GM19463 (cell line): Measurements from ENCODE around the gene CWF19L2.
"Not testable (repeated sequence)": the region's sequence is repeated elsewhere in the genome, so short reads cannot be mapped to it uniquely, and the experiment has no call there.

Experiments used
- ATAC-seq: cut with Tn5 transposase; IDR thresholded peaks from one replicate; pipeline ENCODE4 v1.9.1; 2021; ENCODE audit warnings: mild to moderate bottlenecking, moderate library complexity; ENCODE audit not compliant: unreplicated experiment

Gene CWF19L2

DNA sequence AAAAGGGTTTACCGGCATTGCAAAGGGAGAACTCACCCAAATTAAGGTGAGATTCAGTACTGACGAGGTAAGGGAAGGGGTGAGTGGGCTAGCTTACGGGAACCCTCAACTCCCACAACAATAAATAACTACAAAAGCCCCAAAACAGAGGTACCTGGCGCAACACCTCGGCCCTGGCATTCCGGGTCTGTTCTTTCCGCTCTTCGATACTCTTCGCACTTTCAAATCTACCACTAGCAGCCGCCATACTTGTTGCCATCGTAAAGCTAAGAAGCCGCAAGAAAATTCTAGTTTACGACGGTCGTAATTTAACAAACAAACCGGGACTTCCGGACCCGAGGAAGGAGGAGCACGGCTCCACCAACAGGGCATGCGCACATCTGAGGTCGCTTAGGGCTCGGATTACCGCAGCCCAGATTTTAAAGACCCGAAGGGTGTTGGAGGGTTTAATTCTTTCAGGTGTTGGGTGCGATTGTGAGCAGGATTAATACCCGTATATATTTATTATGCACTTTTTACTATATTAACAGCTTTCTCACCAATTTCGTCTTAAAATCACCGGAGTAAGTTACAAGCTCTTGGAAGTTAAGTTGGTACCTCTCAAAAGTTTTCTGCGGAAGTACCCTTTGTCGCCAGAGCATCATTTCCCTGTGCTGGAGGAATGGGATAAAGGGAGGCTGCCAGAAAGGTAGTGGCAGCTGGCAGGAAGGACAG lies at the start of gene CWF19L2:
CWF19L2 (minus strand) TSS at position 268 of the 714 bp plus-strand sequence; CDS start at position 259, 9 bp downstream.
- ATAC-seq: peak; percentile 97

DNA sequence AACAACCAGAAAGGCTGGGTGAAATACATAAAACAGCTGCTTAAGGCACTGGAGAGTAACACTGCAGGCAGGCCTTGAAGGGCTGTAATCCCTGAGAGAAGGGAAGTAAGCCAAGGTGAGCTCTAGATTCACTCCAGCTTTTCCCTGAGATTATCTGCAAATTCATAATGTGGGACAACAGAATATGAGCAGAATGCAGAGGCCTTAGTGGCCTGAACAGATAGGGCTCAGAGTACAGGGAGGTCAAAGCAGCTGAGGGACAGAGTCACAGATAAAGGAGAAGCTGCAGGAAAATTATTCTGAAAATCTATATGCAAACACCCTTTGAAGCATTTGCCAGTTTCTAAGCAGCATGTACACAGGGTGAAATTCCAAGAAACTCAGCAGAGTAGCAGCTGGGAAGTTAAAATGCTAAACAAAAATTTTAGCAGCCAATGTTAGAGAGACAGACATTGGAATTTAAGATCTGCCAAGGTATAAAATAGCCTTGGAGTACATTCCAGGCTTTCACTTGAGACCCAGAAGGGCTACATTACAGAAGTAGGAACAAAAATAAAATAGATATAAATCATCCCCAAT lies 48.1 kb upstream of the CWF19L2 start:
- ATAC-seq: no peak

DNA sequence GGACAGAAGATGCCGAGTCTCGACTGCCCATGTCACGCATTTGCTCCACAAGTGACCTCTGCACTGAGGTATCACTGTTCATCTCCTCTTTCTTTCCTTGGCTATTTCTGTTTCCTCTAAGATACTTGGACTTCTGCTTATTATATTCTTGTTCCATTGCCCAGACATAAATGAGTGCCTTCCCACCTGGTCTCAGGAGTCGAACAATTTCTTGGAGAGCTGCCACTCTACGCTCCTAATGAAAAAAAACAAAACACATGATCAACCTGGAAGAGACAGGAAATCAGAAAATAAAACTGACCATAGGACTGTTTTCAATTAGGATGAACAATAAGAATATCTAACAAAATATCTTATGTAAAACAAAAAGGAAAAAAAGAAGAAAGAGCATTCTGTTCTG lies 47.4 kb upstream of the CWF19L2 start:
- ATAC-seq: no peak

DNA sequence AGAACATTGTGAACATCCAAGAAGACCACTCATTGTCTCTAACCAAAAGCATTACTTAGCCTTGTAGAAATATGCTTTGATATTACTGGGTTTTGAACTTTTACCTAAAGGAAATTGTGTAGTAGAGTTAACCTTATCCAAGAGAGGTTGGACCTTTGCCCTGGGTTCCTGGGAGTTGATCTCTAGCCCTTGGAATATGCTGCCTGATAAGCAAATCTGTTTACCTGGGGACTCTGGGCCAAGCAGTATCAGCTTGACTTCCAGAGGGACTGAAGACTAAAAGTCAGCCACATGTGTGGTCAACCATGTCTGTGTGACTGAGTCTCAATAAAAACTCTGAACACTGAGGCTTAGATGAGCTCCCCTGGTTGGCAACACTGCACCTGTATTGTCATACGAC lies 44.1 kb upstream of the CWF19L2 start:
- no peak for ATAC-seq

DNA sequence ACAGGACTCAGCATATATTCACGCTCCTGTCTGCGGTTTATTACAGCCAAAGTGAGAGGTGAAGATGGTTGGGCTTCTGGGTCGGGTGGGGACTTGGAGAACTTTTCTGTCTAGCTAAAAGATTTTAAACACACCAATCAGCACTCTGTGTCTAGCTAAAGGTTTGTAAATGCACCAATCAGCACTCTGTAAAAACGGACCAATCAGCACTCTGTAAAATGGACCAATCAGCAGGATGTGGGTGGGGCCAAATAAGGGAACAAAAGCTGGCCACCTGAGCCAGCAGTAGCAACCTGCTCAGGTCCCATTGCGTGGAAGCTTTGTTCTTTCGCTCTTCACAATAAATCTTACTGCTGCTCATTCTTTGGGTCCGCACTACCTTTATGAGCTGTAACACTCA lies 39.7 kb upstream of the CWF19L2 start:
- ATAC-seq: not testable (repeated sequence)

DNA sequence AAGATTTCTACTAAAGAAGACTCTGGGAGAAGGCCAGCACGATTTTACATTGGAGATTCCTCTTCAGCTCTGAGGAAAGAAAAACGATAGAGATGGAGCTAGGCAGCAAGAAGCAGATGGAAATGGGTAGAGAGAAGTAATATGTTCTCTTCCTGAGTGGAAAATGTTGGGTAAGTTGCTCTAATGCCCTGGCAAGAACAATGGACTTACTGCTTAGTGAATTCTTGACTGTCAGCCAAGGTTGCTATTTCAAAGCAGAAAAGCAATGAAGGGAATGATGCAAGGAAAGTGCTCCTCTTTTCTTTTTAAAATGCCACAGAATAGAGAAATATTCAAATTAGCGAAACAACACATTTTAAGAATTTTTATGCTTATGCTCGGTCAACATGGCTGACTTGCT lies 38.4 kb upstream of the CWF19L2 start:
- no peak for ATAC-seq

DNA sequence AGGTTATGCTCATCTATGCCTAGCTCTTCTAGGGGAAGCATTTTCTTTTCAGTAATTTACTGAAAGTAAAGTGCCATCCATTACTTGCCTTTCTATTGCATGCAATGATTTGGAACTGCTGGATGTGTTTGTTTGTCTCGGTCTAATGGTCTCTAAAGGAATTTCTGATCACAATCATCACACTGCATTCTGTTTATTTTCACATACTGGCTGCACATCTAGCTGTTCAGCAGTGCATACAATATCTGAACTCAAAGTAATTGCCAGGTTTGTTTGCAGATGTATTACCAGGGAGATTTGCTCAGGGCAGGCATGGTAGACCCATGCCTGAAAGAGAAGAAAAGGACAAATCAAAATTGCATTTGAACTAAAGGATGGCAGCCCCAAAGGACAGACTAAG lies 36.4 kb upstream of the CWF19L2 start:
- ATAC-seq: no peak

DNA sequence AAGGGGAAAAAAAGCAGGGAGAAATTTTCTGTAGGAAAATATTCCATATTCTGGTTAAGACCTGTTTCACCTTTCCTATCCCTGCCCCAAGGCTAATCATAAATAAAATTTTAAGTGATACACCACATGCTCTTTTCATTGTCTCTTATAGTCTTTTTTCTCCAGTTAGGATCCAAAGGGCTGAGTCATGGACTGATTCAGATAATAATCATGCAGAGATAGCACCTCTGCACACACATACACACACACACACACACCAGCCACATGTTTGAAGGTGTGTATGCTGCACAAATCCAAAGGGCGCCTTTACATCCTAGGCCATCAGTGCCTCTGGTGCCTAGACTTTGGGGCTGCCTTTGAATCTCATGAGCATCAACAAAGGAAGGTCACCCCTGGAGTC lies 35.5 kb upstream of the CWF19L2 start:
- ATAC-seq: no peak

DNA sequence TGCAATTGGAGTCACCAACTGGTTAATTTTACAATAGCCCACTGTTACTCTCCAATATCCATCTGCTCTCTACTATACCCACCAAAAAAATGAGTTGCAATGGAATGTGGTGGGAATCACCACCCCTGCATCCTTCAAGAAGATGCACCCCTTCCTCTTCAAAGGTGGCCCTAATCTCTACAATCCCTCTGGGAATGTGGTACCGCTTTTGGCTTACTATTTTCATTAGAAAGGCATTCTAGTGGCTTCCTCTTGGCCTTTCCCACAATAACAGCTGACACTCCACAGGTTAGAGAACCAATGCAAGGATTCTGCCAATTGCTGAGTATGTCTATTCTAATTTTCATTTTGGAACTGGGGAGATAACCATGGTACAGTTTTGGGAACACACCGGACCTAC lies 33.2 kb upstream of the CWF19L2 start:
- ATAC-seq: no peak

DNA sequence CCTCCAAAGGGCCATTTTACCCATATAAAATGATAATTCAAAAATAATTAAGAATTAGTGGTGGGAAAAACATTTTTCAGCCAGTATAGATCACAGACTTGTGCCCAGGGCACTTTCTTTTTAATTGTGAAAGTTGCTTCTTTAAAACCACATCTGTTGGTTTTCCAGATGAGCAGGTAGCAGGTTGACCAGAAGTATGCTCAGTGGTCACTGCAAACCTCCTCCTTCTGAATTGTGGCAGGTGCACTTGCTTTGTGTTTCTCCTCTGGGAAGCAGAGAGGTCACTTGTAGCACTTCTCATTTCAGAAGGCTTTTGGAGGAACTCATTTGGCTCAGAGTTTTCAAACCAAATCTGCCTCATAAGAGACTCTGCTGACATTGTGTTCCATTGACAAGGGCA lies 24.6 kb upstream of the CWF19L2 start:
- ATAC-seq: peak; percentile 53

DNA sequence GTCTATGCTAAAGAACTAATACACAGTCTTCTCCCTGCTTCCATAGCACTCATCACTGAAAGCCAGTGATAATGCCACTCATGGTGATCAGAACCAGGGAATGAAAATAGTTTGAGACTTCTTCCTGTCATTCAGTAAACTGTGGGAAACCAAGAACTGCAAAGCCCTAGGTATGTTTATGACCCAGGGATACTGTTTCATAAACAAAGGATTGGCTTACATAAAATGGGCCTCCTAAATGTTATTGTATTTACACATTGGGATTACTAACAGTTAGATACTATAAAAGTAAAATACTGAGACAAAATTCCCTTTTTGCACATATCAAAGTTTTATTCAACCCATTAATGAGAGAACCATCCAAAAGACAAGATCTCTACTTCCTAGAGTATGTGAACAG lies 21.3 kb upstream of the CWF19L2 start:
- ATAC-seq: no peak

DNA sequence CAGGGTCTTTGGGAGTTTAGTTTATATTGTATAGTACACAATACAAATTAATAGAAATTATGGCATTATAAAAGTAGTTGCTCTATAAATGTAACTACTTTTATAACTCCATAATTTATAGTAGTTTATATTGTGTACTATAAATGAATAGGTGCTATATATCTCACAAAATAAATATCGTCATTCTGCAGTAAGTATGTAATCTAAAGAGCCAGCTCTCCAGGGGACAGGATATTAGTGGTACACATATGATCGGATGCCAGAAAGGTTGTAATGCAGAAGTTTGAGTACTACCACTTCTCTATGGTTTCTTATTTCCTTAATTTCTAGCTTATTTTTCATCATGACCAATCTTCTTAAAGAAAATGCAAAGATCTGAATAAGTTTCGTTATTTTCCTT lies 20.2 kb upstream of the CWF19L2 start:
- ATAC-seq: no peak

DNA sequence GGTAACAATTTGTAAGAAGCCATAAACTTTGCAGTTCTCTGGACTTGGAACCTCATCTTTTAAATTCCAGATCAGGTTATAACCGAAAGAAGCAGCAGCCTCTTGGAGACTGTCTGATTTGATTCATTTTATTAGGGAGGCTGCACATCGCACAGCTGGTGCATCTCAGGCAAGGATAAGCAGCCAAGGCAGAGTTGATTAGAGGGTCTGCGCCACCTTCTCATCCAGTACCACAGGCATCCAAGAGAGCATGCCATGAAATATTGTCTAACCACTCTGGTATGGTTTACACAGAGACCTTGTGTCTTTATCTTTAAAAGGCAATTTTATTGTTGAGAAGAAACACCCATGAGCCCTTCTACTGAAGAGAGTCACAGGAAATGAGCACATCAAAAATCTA lies 16.2 kb upstream of the CWF19L2 start:
- ATAC-seq: no peak

DNA sequence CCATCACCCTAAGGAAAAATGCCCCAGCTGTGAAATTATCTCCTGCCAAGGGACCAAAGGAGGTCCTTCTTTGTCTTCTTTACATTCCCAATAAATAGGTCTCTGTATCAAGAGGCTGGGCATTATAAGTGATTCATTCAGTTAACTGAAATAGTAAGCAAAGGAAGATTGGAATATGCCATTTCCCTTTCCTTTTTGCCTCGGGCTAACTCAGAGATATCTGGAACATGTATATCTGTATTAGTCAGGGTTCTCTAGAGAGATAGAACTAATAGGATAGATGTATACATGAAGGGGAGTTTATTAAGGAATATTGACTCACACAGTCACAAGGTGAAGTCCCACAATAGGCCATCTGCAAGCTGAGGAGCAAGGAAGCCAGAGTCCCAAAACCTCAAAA lies 15.3 kb upstream of the CWF19L2 start:
- no peak for ATAC-seq

DNA sequence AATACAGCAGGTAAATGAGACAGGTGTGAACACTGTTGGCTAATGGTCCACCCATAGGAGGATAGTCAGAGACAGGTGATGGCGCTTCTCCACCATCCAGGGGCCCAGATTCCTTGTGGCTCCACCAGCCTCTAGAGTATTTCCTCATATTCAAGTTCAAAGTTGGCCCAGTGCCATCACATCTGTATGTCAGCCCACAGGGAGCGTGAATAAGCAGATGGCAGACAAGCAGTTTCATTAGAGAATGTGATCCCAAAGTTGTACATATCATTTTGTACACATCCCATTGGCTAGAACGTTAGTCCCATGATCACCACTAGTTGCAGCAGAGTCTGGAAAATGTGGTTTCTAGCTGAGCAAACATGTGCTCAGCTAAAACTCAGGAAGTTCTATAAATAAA lies 11.0 kb upstream of the CWF19L2 start:
- ATAC-seq: no peak

DNA sequence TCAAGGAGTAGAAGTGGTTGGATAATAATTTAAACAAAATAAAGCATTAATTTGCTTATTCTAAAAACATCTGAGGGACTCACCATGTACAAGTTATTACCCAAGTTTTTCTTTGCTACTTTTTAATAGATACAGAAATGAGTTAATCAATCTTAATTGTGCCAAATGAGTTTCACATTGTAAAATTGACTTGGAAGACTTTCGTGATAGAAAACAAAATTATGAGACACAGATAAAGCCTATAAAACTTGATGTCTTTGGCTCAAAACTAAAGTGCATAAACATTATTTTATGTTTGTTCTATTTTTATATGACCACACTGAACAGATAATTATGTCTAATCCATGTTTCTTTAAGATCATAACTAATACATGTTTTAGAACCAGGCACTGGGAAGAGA lies 10.1 kb upstream of the CWF19L2 start:
- no peak for ATAC-seq

DNA sequence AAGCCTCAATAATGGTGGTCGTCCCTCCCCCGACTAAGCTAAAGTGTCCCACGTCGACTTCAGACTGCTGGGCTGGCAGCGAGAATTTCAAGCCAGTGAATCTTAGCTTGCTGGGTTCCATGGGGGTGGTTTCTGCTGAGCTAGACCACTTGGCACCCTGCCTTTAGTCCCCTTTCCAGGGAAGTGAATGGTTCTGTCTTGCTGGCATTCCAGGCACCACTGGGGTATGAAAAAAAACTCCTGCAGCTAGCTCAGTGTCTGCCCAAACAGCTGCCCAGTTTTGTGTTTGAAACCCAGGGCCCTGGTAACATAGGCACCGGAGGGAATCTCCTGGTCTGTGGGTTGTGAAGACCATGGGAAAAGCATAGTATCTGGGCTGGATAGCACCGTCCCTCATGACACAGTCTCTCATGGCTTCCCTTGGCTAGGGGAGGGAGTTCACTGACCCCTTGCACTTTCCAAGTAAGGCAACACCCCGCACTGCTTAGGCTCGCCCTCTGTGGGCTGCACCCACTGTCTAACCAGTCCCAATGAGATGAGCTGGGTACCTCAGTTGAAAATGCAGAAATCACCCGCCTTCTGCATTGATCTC lies 8.7 kb upstream of the CWF19L2 start:
- ATAC-seq: not testable (repeated sequence)

DNA sequence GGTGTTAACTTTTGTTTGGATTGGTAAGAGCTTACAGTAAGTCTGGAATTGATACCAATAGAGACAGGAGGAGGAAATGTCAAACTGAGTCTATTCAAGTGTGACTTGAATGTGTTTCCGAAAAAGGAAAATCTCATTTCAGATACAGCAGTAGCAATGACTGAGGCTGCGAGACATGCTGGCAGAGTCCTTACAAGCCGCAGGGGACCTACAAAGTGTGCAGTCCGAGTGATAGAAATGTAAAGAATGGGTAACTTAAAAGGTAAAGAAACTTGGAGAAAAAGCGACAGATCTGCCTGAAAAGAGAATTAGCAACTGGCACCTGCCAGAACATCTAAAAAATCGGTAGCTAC lies 444 bp downstream of the CWF19L2 start:
- ATAC-seq: peak; percentile 34

DNA sequence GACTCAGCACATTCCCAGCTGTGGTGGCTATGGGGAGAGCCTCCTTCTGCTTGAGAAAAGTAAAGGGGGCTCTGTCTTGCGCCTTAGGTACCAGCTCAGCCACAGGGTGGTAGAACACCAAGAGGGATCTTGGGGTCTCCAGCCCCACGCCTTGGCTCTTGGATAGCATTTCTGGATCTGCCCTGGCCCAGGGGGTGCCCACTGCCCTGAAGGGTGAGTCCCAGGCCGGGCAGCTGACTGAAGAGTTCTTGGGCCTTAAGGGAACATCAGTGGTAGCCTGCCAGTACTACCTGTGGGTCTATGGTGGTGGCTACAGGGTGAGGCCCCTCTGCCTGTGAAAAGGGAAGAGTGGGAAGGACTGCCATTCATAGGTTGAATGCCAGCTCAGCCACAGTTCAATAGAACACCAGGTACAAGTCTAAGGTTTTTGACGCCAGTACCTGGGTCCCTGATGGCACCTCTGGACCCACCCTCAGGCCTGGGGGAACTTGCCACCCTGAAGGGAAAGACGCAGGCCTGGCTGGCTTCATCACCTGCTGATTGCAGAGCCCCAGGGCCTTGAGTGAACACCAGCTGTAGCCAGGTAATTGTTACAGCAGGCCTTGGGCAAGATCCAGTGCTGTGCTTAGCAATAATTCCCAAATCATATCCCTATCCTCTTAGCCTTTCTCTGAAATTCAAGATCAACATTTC lies 3.9 kb downstream of the CWF19L2 start:
- no peak for ATAC-seq

DNA sequence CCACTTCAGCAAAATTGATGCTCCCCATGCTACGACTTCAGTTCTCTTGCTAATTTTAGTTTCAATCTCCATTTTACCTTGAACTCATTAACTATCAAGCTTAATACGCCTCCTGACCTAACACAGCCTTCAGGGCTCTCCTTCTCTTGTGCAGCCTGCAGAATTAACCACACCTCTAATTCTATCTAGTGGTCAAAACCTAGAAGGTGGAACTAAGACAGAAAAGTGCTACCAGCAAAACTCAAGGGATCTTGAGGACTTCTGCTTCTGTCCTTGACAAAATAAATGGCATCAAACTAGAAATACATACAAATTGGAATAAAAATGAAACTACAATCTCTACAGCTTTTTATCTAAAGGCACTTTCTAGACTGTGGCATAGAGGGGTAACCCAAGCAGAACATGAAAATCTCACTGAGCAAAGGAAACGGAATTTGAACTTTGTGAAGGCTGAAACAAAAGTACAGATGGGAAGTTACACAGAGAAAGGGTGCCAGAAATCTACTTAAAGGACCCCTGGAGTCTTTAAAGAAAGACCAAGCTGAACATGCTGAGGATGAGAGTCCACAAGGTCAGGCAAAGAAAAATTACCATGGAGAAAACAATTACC lies 10.7 kb downstream of the CWF19L2 start:
- peak; percentile 64 for ATAC-seq

DNA sequence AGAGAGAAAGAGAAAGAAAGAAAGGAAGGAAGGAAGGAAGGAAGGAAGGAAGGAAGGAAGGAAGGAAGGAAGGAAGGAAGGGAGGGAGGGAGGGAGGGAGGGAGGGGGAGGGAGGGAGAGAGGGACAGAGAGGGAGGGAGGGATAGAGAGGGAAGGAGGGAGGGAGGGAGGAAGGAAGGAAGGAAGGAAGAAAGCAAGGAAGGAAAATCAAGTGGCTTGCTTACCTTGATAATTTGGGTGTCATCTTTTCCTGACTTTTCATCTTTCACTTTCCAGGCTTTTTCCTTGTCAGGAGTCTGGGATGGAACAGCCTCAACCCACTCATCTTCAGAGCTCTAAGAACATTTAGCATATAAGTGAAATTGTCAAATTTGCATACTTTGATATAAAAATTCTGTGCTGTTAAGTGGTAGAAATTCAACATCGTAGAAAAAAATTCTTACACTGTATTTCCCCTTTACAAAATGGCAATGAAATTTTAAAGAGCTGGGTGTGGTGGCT lies 14.9 kb downstream of the CWF19L2 start:
- no peak for ATAC-seq
